ENCODE results near the gene CIDEB. TPM values are rescaled to one million over a fixed set of nuclear protein-coding genes. Genes with fewer than 3 reads are reported as not detected.
A peak's percentile ranks its signal among the peaks of the same experiment; 100 is the strongest.

The CIDEB gene
- total and polyA plus RNA-seq, 2 of the 13 experiments (the other 11 are each of a cell fraction or from before 2014, with no cell fraction given) = 35.8 to 110 TPM

DNA sequence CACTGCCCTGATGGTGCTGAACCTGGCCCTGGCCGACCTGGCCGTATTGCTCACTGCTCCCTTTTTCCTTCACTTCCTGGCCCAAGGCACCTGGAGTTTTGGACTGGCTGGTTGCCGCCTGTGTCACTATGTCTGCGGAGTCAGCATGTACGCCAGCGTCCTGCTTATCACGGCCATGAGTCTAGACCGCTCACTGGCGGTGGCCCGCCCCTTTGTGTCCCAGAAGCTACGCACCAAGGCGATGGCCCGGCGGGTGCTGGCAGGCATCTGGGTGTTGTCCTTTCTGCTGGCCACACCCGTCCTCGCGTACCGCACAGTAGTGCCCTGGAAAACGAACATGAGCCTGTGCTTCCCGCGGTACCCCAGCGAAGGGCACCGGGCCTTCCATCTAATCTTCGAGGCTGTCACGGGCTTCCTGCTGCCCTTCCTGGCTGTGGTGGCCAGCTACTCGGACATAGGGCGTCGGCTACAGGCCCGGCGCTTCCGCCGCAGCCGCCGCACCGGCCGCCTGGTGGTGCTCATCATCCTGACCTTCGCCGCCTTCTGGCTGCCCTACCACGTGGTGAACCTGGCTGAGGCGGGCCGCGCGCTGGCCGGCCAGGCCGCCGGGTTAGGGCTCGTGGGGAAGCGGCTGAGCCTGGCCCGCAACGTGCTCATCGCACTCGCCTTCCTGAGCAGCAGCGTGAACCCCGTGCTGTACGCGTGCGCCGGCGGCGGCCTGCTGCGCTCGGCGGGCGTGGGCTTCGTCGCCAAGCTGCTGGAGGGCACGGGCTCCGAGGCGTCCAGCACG lies 8.2 kb upstream of the CIDEB start (continued):
- TF ChIP-seq ZNF687 (CRISPR knock-in tag; IDR thresholded peaks at IDR 0.05) = peak; percentile 100
- peak; percentile 99 for TF ChIP-seq IKZF5 (CRISPR knock-in tag; IDR thresholded peaks at IDR 0.05)
- no peak for TF ChIP-seq GABPA (IDR thresholded peaks at IDR 0.05; ENCODE audit: low read depth, low read length)
- no peak for TF ChIP-seq GABPA (CRISPR knock-in tag; IDR thresholded peaks at IDR 0.05; ENCODE audit: low read depth)
- TF ChIP-seq ZNF816 (CRISPR knock-in tag; IDR thresholded peaks at IDR 0.05; ENCODE audit: borderline replicate concordance) = no peak
- peak; percentile 99 for TF ChIP-seq MTERF4 (CRISPR knock-in tag; IDR thresholded peaks at IDR 0.05)
- no peak for TF ChIP-seq ELF4 (CRISPR knock-in tag; IDR thresholded peaks at IDR 0.05; ENCODE audit: borderline replicate concordance)
- peak; percentile 96 for TF ChIP-seq ZNF264 (CRISPR knock-in tag; IDR thresholded peaks at IDR 0.05)
- TF ChIP-seq RORA (CRISPR knock-in tag; IDR thresholded peaks at IDR 0.05) = peak; percentile 86; the same call in 1 of the 2 replicates
- TF ChIP-seq, protein P1, sequence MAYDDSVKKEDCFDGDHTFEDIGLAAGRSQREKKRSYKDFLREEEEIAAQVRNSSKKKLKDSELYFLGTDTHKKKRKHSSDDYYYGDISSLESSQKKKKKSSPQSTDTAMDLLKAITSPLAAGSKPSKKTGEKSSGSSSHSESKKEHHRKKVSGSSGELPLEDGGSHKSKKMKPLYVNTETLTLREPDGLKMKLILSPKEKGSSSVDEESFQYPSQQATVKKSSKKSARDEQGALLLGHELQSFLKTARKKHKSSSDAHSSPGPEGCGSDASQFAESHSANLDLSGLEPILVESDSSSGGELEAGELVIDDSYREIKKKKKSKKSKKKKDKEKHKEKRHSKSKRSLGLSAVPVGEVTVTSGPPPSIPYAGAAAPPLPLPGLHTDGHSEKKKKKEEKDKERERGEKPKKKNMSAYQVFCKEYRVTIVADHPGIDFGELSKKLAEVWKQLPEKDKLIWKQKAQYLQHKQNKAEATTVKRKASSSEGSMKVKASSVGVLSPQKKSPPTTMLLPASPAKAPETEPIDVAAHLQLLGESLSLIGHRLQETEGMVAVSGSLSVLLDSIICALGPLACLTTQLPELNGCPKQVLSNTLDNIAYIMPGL (CRISPR knock-in tag; IDR thresholded peaks at IDR 0.05; ENCODE audit: borderline replicate concordance in 1 of 2, low read depth in 1 of 2) = peak; percentile 92 to 95
- peak; percentile 87 for TF ChIP-seq ZNF777 (CRISPR knock-in tag; IDR thresholded peaks at IDR 0.05)
- TF ChIP-seq POLR2A (IDR thresholded peaks at IDR 0.05; ENCODE audit: insufficient read depth in 1 of 2, low read depth in 2 of 2, low read length in 2 of 2) = no peak; a peak in 2 of 4 replicates
- TF ChIP-seq ZNF382 (CRISPR knock-in tag; IDR thresholded peaks at IDR 0.05; ENCODE audit: borderline replicate concordance) = no peak
- TF ChIP-seq KDM4B (CRISPR knock-in tag; IDR thresholded peaks at IDR 0.05) = peak; percentile 75; the same call in 1 of the 2 replicates
- TF ChIP-seq, protein P2, sequence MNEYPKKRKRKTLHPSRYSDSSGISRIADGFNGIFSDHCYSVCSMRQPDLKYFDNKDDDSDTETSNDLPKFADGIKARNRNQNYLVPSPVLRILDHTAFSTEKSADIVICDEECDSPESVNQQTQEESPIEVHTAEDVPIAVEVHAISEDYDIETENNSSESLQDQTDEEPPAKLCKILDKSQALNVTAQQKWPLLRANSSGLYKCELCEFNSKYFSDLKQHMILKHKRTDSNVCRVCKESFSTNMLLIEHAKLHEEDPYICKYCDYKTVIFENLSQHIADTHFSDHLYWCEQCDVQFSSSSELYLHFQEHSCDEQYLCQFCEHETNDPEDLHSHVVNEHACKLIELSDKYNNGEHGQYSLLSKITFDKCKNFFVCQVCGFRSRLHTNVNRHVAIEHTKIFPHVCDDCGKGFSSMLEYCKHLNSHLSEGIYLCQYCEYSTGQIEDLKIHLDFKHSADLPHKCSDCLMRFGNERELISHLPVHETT (CRISPR knock-in tag; conservative IDR thresholded peaks at IDR 0.05) = peak; percentile 98
- TF ChIP-seq ZNF333 (CRISPR knock-in tag; IDR thresholded peaks at IDR 0.05; ENCODE audit: borderline replicate concordance) = peak; percentile 99
- no peak for TF ChIP-seq NR2F6 (IDR thresholded peaks at IDR 0.05)
- TF ChIP-seq NR2F6 (CRISPR knock-in tag; IDR thresholded peaks at IDR 0.05) = peak; percentile 90
- no peak for TF ChIP-seq ZNF615 (CRISPR knock-in tag; IDR thresholded peaks at IDR 0.05; ENCODE audit: borderline replicate concordance)
- peak; percentile 97 for TF ChIP-seq ZNF510 (CRISPR knock-in tag; IDR thresholded peaks at IDR 0.05; ENCODE audit: low read depth)

Data from HepG2 (cell line).